Testis (tissue), 2 donors: ENCODE measurements around the gene TSPAN17.

Experiments used
- CTCF ChIP-seq, 3 experiments: fragments of 450-650 bp in 2 of 3; fragments of 200-600 bp in 1 of 3; sonication (generic) in 1 of 3; IDR thresholded peaks; one replicate each; pipeline ENCODE4 v1.5.1; 2016 to 2019; ENCODE audit warnings: antibody characterized with exemption in 3 of 3, mild to moderate bottlenecking in 2 of 3, moderate library complexity in 1 of 3
- POLR2A ChIP-seq: fragments of 450-650 bp; IDR thresholded peaks from one replicate; pipeline ENCODE4 v1.6.1; 2017; ENCODE audit warnings: antibody characterized with exemption, mild to moderate bottlenecking, moderate library complexity

- TF ChIP-seq CTCF (IDR thresholded peaks at IDR 0.05) (no peak), POLR2A (no peak)
These were observed 45.0 kb downstream of the TSPAN17 start for GRCh38 chr5:176692326-176692725.
